Liver (tissue), 3 donors: ENCODE data around the gene CDKL2.

Experiments used
- HNF4A ChIP-seq, 2 donors: conservative IDR thresholded peaks; 2 replicates each; pipeline ENCODE4 v1.6.1; 2016; ENCODE audit warnings: antibody characterized with exemption in 2 of 2, mild to moderate bottlenecking in 2 of 2
- JUND ChIP-seq, 2 donors: IDR thresholded peaks; 2 replicates each; pipeline ENCODE4 v1.6.1; 2016; ENCODE audit warnings: antibody characterized with exemption in 2 of 2
- RXRA ChIP-seq, 2 donors: IDR thresholded peaks; 2 replicates each; pipeline ENCODE4 v1.6.1; 2017 to 2018; ENCODE audit warnings: antibody characterized with exemption in 2 of 2, mild to moderate bottlenecking in 1 of 2
- YY1 ChIP-seq: IDR thresholded peaks from 2 replicates; pipeline ENCODE4 v1.6.1; 2016; ENCODE audit warnings: antibody characterized with exemption, mild to moderate bottlenecking
- TF ChIP-seq, protein P1 (sequence below): fragments of 150-350 bp; IDR thresholded peaks from 2 replicates; pipeline ENCODE4 v1.5.1; 2017; ENCODE audit warnings: improper control_type of control experiment, low read depth, low read length; ENCODE audit not compliant: missing input control
- TF ChIP-seq, protein P2 (sequence below): IDR thresholded peaks from 2 replicates; pipeline ENCODE4 v1.6.1; 2016; ENCODE audit warnings: antibody characterized with exemption, mild to moderate bottlenecking
- donor health status: healthy.
- donor health status: healthy.

DNA sequence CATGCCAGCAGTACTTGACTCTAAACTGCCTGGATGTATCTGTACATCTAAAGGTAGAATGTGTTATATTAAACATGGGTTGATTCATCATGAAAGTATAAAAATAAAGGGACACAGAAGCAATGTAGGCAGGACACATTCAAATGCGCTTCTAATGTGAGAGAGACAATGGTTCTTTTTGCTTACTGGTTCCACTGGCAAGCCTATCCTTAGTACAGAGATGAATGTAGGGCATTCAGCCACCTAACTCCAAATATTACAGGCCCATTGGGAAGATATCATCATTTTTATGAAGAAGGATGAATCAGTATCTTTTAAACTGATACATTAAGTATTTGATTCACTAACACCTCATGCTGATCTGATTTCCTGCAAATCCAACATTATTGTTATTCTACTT, 18.0 kb downstream of the CDKL2 start:
- TF ChIP-seq, protein P1, sequence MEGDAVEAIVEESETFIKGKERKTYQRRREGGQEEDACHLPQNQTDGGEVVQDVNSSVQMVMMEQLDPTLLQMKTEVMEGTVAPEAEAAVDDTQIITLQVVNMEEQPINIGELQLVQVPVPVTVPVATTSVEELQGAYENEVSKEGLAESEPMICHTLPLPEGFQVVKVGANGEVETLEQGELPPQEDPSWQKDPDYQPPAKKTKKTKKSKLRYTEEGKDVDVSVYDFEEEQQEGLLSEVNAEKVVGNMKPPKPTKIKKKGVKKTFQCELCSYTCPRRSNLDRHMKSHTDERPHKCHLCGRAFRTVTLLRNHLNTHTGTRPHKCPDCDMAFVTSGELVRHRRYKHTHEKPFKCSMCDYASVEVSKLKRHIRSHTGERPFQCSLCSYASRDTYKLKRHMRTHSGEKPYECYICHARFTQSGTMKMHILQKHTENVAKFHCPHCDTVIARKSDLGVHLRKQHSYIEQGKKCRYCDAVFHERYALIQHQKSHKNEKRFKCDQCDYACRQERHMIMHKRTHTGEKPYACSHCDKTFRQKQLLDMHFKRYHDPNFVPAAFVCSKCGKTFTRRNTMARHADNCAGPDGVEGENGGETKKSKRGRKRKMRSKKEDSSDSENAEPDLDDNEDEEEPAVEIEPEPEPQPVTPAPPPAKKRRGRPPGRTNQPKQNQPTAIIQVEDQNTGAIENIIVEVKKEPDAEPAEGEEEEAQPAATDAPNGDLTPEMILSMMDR: no peak
- TF ChIP-seq YY1: no peak
- TF ChIP-seq HNF4A (conservative IDR thresholded peaks at IDR 0.05): no peak
- TF ChIP-seq RXRA (IDR thresholded peaks at IDR 0.05): no peak
- TF ChIP-seq, protein P2, sequence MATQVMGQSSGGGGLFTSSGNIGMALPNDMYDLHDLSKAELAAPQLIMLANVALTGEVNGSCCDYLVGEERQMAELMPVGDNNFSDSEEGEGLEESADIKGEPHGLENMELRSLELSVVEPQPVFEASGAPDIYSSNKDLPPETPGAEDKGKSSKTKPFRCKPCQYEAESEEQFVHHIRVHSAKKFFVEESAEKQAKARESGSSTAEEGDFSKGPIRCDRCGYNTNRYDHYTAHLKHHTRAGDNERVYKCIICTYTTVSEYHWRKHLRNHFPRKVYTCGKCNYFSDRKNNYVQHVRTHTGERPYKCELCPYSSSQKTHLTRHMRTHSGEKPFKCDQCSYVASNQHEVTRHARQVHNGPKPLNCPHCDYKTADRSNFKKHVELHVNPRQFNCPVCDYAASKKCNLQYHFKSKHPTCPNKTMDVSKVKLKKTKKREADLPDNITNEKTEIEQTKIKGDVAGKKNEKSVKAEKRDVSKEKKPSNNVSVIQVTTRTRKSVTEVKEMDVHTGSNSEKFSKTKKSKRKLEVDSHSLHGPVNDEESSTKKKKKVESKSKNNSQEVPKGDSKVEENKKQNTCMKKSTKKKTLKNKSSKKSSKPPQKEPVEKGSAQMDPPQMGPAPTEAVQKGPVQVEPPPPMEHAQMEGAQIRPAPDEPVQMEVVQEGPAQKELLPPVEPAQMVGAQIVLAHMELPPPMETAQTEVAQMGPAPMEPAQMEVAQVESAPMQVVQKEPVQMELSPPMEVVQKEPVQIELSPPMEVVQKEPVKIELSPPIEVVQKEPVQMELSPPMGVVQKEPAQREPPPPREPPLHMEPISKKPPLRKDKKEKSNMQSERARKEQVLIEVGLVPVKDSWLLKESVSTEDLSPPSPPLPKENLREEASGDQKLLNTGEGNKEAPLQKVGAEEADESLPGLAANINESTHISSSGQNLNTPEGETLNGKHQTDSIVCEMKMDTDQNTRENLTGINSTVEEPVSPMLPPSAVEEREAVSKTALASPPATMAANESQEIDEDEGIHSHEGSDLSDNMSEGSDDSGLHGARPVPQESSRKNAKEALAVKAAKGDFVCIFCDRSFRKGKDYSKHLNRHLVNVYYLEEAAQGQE: no peak
- no peak for TF ChIP-seq JUND (IDR thresholded peaks at IDR 0.05)
